A549 treated with AZD9567 at 1 μM for 4 hours (cell line): Measurements from ENCODE around the gene THAP8. TPM values are rescaled to one million over a fixed set of nuclear protein-coding genes. Genes with fewer than 3 reads are reported as not detected.

ENCODE experiments used
- total RNA-seq: library from RNA; stranded (reverse); fragments of 200-300 nt; extraction: Qiagen RNA extraction; gene quantifications from 5 replicates; pipeline ENCODE4 v1.2.3, GENCODE V29; 2022; ENCODE audit not compliant: insufficient read depth

The THAP8 gene, protein sequence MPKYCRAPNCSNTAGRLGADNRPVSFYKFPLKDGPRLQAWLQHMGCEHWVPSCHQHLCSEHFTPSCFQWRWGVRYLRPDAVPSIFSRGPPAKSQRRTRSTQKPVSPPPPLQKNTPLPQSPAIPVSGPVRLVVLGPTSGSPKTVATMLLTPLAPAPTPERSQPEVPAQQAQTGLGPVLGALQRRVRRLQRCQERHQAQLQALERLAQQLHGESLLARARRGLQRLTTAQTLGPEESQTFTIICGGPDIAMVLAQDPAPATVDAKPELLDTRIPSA
- total RNA-seq = 7.1 to 7.9 TPM (median 7.8 TPM) in 5 replicates

DNA sequence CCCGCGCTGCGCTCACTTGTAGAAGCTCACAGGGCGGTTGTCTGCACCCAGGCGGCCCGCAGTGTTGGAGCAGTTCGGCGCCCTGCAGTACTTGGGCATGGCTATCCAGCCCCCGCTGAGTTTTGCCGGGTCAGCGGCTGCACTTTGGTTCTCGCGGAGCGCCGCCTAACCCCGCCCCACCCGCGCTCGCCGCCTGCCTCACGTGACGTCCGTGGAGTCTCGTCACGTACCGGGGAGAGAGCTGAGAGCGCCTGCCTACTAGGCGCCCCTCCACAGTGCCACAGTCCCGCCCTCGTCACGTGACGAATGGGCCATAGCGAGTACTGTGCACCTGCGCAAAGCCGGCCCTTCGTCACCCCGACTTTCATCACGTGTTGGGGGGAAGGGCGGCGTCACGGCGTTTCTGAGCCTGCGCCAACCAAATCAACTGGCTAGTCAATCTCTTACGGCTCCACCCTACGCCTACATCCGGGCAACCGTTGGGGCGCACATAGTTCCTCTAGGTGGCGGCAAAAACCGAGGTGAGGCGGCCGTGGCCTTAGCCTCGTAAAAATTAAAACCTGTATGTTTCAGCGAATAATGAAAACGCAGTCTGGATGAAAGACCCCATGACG is at the start of gene THAP8:
Gene THAP8, minus strand, starts transcription at position 167 of the 614 bp plus-strand sequence. Its CDS starts 68 bp downstream, at position 99.

DNA sequence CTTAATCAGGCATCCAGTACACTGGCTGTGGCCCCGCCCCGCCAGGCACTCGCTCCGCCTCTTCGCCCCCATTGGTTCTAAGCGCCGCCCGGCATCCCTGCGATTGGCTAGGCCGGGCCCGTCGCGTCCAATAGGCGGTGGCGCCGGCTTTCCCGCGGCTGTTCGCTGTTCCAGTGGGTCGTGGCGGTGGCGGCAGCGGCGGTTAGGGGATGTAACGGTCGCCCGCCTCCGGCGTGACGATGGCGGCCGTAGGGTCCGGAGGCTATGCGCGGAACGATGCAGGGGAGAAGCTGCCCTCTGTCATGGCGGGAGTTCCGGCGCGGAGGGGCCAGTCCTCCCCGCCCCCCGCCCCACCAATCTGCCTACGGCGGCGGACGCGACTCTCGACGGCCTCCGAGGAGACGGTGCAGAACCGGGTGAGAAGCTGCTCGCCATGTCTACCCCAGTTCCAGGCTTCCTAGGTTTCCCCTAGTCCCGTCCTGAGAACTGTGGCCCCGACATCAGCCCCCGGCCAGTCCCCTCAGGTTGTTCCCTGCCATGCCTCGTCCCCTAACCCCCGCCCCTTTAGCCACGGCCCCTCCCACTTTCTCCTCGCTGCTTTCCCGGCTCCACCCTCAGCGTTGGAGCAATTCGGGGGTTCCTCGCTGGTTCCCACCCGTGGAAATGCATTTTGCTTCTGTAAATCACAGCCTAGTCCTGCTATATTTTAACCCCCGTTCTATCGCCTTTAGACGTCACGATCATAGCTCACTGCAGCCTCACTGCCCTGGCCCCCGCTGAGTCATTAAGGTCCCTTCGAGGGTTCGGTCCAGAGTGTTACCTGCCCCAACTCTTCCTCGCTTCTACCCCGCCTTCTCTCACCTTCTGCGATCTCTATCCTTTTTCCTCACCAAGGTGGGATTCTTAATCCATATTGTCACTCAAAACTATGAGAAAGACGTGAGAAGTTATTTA is 925 bp upstream of the THAP8 start, which contains the start of gene WDR62:
Gene WDR62, plus strand, starts transcription at position 165 of the 954 bp plus-strand sequence. Its CDS starts 75 bp downstream, at position 240.

DNA sequence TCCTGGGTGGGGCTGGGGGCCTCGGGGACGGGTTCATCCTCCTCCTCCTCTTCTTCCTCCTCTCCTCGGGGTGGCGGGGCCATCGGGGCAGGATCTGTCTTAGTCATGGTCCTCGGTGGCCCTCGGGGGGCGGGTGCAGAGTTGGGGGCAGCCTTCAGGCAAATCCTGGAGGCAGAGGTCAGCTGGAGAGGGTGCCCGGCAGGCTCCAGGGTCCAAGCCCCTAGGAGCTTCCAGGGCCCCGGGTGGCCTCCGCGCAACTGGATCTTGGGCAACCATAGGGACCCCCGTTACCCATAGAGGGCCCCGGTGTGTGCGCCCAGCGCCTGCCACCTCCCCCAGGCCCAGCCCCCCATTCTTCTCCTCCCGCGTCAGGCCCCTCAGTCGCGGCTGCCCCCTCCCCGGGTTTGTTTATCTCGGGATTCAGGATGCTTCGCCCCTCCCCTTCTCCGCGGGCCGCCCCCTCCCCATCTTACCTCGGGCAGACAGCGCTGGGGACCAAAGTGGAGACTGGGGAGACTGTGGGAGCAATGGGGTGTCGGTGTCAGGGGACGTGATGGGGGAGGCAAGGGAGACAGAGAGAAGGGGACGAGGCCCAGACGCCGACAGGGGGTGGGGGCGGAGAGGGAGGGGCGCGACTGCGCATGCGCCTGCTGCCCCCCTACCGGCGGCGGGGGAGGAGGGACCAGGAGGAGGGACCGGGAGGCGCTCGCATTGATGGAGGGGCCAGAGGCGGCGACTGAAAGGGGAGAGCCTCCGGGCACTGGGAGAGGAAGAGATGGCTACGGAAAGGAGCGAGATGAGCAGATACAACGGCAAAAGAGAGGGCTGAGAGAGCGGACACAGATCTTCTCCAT is 21.6 kb downstream of the THAP8 start, which contains the start of gene CLIP3:
Gene CLIP3, minus strand, starts transcription at position 623 of the 854 bp plus-strand sequence. Its CDS starts 516 bp downstream, at position 107.

DNA sequence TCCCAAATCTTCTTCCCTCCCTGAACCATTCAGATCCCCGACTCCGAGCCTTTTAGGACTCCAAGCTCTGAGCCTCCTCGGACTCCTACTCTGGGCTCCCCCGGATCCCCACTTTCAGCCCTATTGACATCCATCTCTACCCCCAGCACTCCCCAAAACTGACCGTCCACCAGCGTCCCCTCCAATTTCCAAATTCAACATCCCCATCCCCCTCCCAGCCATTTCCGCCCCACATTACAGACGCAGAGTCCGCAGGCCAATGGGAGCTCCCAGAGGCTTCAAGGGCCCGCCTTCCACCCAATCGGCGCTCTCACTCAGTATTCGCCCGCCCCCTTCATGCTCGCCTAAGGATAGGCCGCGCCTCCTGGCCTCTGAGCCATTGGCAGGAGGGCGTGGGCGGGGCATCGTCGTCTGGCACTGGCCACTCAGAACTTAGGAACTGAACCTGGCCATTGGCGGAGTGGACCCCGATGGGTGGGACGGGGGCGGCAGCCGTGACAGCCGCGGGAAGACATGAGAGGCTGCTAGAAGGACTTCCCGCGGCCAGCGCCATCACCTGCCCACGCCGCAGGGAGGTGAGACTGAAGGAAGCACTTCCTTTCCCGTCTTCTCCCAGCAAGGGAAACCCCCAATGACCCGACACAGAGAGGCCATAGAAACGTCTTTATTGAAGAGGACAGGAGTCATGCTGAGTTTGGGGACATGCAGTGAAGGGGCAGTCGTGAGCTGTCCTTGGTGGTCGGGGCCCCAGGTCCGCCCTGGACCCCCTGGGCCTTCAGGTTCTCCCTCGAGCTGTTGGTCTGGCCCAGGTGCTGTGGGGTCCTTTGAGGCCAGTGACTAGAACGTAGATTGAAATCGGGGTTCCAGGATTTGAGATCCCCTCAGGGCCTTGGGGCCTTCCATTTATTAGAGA is 39.8 kb downstream of the THAP8 start, which contains the start of gene ALKBH6:
Gene ALKBH6, minus strand, starts transcription at position 202 of the 913 bp plus-strand sequence. CDS start 816 bp downstream, outside the sequence.

GRCh38 chr19:36008336-36008978 is 45.6 kb downstream of the THAP8 start, which contains the start of gene SYNE4:
TSS of gene SYNE4 (minus strand) at chr19:36008813. CDS start at chr19:36008681, 132 bp downstream.

GRCh38 chr19:35995048-35995993 is 58.8 kb downstream of the THAP8 start, which contains the start of gene SDHAF1:
TSS of gene SDHAF1 (plus strand) at chr19:35995188. CDS start at chr19:35995275, 87 bp downstream.

Other genes starting within 250 kb of the THAP8 start
- 0.22 to 0.40 TPM (median 0.32 TPM) in 4 of 5 replicates, not detected in the other for gene PRODH2, start 241.4 kb downstream of the THAP8 start, total RNA-seq
- gene NPHS1, start 201.8 kb downstream of the THAP8 start, total RNA-seq = 0.47 to 0.70 TPM (median 0.57 TPM) in 4 of 5 replicates, not detected in the other
- gene KIRREL2, start 197.4 kb downstream of the THAP8 start, total RNA-seq = 0.39 to 0.61 TPM (median 0.49 TPM) in 4 of 5 replicates, not detected in the other
- 58.7 to 97.2 TPM (median 91.0 TPM) in 5 replicates for gene APLP1, start 185.7 kb downstream of the THAP8 start, total RNA-seq
- 3.0 to 9.9 TPM (median 8.2 TPM) in 5 replicates for gene NFKBID, start 153.7 kb downstream of the THAP8 start, total RNA-seq
- gene HCST, start 151.8 kb downstream of the THAP8 start, total RNA-seq = 0.25 to 0.67 TPM (median 0.50 TPM) in 4 of 5 replicates, not detected in the other
- gene TYROBP, start 146.0 kb downstream of the THAP8 start, total RNA-seq = 0.17 TPM in 1 of 5 replicates, not detected in the others
- gene LRFN3, start 117.9 kb downstream of the THAP8 start, total RNA-seq = 14.2 to 23.4 TPM (median 21.3 TPM) in 5 replicates
- 25.6 to 52.9 TPM (median 51.2 TPM) in 5 replicates for gene SDHAF1, start 59.1 kb downstream of the THAP8 start, total RNA-seq
- 0.20 to 0.43 TPM (median 0.23 TPM) in 4 of 5 replicates, not detected in the other for gene SYNE4, start 45.5 kb downstream of the THAP8 start, total RNA-seq
- 22.8 to 29.3 TPM (median 23.7 TPM) in 5 replicates for gene ALKBH6, start 40.1 kb downstream of the THAP8 start, total RNA-seq
- 1.0 to 1.4 TPM (median 1.2 TPM) in 4 of 5 replicates, not detected in the other for gene CLIP3, start 21.4 kb downstream of the THAP8 start, total RNA-seq
- 20.3 to 30.6 TPM (median 28.8 TPM) in 5 replicates for gene WDR62, start 612 bp upstream of the THAP8 start, total RNA-seq
- 0.40 to 0.67 TPM (median 0.46 TPM) in 4 of 5 replicates, not detected in the other for gene OVOL3, start 56.9 kb upstream of the THAP8 start, total RNA-seq
- gene POLR2I, start 60.6 kb upstream of the THAP8 start, total RNA-seq = 242 to 283 TPM (median 265 TPM) in 5 replicates
- gene TBCB, start 61.2 kb upstream of the THAP8 start, total RNA-seq = 467 to 588 TPM (median 565 TPM) in 5 replicates
- gene CAPNS1, start 85.8 kb upstream of the THAP8 start, total RNA-seq = 1,458 to 2,233 TPM (median 2,086 TPM) in 5 replicates
- gene COX7A1, start 98.2 kb upstream of the THAP8 start, total RNA-seq = not detected in 5 replicates
- gene ZNF565, start 160.4 kb upstream of the THAP8 start, total RNA-seq = 3.0 to 4.5 TPM (median 4.0 TPM) in 5 replicates
- gene ZNF146, start 160.8 kb upstream of the THAP8 start, total RNA-seq = 109 to 148 TPM (median 112 TPM) in 5 replicates